ENCODE results near the gene RAB40AL.

- no peak for TF ChIP-seq JUND (IDR thresholded peaks at IDR 0.05)
- no peak for TF ChIP-seq NFIC (IDR thresholded peaks at IDR 0.05; ENCODE audit: borderline replicate concordance)
- TF ChIP-seq, protein P1, sequence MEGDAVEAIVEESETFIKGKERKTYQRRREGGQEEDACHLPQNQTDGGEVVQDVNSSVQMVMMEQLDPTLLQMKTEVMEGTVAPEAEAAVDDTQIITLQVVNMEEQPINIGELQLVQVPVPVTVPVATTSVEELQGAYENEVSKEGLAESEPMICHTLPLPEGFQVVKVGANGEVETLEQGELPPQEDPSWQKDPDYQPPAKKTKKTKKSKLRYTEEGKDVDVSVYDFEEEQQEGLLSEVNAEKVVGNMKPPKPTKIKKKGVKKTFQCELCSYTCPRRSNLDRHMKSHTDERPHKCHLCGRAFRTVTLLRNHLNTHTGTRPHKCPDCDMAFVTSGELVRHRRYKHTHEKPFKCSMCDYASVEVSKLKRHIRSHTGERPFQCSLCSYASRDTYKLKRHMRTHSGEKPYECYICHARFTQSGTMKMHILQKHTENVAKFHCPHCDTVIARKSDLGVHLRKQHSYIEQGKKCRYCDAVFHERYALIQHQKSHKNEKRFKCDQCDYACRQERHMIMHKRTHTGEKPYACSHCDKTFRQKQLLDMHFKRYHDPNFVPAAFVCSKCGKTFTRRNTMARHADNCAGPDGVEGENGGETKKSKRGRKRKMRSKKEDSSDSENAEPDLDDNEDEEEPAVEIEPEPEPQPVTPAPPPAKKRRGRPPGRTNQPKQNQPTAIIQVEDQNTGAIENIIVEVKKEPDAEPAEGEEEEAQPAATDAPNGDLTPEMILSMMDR (IDR thresholded peaks at IDR 0.05), result no peak
- TF ChIP-seq EP300 (IDR thresholded peaks at IDR 0.05; ENCODE audit: borderline replicate concordance in 1 of 2, low read depth in 1 of 2, low read length in 1 of 2), result no peak
- TF ChIP-seq, protein P2, sequence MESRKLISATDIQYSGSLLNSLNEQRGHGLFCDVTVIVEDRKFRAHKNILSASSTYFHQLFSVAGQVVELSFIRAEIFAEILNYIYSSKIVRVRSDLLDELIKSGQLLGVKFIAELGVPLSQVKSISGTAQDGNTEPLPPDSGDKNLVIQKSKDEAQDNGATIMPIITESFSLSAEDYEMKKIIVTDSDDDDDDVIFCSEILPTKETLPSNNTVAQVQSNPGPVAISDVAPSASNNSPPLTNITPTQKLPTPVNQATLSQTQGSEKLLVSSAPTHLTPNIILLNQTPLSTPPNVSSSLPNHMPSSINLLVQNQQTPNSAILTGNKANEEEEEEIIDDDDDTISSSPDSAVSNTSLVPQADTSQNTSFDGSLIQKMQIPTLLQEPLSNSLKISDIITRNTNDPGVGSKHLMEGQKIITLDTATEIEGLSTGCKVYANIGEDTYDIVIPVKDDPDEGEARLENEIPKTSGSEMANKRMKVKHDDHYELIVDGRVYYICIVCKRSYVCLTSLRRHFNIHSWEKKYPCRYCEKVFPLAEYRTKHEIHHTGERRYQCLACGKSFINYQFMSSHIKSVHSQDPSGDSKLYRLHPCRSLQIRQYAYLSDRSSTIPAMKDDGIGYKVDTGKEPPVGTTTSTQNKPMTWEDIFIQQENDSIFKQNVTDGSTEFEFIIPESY (IDR thresholded peaks at IDR 0.05; ENCODE audit: borderline replicate concordance, low read depth), result no peak
These were observed 20.7 kb downstream of the RAB40AL start for GRCh38 chrX:102957751-102958150.

Measured in SK-N-SH (cell line).